Activated CD4-positive, CD25-positive, alpha-beta regulatory T cell (primary cell): ENCODE results near the gene HRH2.

Experiments
- DNase-seq, 4 experiments: peaks; one replicate each; lab custom pipeline; 2025; lab: John Stamatoyannopoulos, UW

Gene HRH2

DNA sequence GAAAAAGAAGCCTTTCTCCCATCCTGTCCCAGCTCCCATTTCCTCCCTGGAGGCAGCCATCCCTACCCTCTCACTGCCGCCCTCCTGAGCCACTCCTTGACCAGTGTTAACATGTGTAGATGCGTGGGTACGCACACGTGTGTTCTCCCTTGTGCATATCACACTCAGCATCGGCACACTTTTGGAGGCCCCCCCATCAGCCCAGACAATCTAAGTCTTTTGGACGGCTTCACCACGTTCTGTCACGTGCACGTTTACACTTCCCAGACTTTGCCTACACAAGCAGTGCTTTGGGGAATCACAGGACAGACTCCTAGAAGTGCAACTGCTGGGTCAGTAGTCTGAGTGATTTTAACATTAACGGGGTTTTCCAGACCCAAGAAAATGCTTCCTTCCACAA is 18.0 kb downstream of the HRH2 start:
- no peak for DNase-seq

DNA sequence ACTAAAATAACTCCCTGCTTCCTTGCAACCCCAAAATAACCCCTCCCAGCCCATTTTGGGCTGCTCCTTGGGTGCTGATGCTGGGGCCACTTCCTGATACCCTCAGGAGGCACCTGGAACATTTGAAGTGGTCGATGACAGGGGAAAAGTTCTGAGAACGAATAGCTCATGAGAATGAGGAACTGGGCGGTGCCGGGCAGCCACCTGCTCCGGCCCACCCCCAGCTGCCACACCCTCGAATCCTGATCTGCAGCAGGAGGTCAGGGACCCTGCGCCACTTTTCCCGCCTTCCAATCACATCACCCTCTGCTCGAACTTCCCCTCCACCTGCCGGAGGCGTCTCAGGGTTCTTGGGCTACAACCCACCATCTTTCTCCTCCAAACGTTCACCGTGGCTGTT is 19.7 kb downstream of the HRH2 start:
- no peak for DNase-seq

DNA sequence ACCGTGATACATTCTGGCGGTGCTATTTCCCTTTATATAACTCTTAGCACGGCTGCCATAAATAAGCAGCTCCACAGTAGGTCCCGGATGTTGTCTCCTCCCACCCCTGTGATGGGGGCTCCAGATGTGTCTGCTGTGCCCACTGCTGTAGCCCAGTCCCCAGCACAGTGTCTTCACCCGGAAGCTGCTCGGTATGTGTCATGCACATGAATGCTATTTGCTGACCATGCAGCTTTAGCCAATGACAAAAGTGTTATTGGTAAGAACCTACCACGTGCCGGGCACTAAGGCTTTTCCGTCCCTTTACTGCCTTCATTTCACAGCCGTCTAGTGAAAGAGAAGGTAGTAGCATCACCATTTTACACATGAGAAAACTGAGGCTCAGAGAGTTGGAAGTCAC is 20.2 kb downstream of the HRH2 start:
- DNase-seq, result no peak

DNA sequence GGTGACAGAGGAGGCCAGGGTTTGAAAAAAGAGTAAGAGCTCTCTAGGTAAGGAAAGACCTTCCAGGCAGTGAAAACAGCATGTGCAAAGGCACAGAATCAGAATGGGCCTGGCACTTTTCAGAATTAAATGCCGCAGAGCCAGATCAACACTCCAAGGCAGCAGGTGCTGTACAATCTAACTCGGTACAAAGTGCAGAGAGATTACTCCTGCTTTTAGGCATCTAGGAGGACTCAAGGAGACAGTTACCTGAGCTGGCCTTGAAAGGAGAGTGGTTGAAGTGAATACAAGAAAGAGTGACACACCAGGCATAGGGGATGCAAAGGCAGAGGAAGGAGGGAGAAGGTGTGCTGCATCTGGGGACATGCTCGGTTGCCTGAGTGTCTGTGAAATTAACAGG is 21.5 kb downstream of the HRH2 start:
- no peak for DNase-seq

DNA sequence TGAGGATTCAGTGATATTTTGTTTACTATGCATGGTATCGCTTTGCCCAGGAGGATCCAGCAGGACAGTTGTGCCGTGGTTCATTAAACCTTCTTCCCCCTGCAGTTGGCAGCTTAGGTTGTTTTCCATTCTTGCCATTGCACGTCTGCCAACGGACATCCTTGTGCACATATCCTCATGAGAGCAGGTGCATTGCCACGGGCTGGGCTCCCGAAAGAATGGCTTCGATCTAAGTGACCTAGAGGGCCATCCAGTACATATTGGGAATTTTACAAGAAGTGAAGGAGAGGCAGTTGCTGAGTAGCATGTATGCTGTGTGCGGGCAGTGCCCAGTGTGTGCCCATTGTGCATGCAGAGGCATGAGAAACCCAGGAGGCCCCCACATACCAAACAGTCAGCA is 22.1 kb downstream of the HRH2 start:
- DNase-seq, result no peak

DNA sequence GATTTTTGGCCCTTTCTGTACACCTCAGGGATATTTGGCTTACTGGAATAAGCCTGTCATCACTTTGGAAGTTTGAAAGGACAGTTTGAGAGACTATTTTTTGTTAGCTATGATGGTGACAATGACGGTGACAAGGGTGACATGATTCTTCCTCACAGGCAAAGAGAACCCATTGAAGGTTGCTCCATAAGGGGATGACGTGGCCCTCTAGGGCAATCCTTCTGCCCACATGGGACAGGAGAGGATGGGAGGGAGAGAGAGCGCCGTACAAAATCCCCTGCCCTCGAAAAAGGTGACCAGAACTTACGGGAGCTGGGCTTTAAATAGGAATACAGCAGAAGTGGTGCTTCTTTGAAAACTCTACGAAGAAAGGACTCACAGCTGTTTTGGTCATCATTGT is 22.6 kb downstream of the HRH2 start:
- no peak for DNase-seq

DNA sequence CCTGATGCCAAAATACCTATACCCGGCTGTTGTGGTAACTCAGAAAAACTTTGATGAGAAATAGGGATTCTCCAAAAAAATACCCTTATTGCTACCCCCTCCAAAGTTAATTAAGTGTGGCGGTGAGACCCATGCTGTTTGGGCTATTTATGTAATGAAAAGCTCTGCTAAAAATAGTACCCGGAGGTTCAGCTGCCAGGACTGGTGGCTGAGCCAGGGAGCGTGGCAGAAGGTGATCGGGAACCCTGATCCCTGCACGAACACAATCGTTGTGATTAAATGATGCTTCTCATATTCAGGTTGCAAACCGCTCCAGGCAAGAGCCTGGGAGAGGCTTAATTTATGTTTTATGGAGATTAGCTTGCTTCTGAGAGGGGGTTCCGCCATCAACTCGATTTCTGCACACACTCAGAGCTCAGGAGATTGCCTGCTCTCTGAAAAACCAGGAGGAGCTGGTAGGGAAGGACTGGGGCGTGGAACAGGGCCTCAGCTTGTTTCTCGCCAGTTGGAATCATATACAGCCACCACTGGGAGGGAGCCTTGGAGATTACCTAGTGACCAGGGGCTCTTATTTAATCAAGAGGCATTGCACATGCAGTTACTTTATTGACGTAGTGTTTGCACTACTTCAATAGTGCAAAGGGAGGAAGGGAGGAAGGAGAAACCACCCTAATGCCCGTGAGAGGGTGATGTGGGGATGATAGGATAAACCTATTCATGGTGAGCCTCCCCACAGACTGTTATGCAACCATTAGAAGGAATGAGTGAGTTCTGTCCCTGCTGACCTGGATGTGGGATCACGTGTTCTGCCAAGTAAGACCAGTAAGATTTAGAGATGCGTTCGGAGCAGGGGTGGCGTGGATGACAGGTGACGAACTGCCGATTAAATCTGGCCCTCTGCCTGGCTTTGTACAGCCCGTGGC is 23.4 kb downstream of the HRH2 start:
- no peak for DNase-seq

DNA sequence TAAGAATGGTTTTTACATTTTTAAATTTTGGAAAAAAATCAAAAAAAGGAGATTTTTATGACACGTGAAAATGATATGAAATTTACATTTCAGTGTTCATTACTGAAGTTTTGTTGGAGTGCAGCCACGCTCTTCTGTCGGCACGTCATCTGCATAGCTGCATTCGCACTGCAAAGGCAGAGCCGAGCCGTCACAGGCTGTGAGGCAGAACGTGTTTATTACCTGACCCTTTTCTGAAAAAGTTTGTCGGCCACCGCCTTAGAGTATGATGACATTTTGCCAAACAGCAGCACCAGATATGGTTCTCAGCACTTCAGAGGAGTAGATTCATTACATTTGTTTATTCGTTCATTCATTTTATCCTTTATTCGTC is 24.1 kb downstream of the HRH2 start:
- DNase-seq, result no peak

DNA sequence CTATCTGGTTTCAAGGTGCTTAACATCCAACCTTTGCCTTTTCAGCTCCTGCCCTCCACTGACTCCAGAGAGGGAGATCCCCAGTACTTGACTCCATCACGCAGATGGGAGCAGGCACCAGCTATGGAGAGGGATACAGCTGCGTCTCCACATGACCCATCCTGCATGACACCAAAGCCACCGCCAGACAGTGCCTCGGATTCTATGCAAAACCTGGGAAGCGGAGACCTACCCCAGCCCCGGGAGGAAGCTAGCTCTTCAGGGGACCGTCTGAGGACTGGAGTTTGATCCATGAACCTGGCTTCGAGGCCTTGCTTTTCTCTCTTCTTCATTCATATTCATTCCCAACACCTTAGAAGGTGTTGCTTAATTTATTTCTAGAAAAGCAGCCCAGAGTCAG is 24.8 kb downstream of the HRH2 start:
- no peak for DNase-seq

DNA sequence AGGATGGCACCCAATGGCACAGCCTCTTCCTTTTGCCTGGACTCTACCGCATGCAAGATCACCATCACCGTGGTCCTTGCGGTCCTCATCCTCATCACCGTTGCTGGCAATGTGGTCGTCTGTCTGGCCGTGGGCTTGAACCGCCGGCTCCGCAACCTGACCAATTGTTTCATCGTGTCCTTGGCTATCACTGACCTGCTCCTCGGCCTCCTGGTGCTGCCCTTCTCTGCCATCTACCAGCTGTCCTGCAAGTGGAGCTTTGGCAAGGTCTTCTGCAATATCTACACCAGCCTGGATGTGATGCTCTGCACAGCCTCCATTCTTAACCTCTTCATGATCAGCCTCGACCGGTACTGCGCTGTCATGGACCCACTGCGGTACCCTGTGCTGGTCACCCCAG is 25.4 kb downstream of the HRH2 start:
- no peak for DNase-seq

DNA sequence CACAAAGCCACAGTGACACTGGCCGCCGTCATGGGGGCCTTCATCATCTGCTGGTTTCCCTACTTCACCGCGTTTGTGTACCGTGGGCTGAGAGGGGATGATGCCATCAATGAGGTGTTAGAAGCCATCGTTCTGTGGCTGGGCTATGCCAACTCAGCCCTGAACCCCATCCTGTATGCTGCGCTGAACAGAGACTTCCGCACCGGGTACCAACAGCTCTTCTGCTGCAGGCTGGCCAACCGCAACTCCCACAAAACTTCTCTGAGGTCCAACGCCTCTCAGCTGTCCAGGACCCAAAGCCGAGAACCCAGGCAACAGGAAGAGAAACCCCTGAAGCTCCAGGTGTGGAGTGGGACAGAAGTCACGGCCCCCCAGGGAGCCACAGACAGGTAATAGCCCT is 26.1 kb downstream of the HRH2 start:
- no peak for DNase-seq

DNA sequence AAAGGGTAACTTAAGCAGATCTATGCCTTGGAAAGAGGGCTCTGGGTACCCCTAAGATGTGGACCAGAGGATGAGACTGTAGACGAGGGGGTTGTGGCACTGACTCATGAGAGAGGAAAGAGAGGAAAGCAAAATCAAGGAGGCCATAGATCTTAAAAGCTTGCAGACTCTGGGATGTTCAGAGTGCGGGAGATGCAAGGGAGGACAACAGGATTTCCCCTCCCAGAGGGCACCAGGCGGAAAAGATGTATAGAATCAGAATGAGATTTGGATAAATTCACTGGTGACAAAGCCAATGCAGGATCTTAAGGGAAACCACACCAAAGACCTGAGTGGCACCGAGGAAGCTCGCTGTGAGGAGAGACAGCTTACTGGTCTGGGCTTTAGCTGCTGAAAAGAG is 27.1 kb downstream of the HRH2 start:
- no peak for DNase-seq

DNA sequence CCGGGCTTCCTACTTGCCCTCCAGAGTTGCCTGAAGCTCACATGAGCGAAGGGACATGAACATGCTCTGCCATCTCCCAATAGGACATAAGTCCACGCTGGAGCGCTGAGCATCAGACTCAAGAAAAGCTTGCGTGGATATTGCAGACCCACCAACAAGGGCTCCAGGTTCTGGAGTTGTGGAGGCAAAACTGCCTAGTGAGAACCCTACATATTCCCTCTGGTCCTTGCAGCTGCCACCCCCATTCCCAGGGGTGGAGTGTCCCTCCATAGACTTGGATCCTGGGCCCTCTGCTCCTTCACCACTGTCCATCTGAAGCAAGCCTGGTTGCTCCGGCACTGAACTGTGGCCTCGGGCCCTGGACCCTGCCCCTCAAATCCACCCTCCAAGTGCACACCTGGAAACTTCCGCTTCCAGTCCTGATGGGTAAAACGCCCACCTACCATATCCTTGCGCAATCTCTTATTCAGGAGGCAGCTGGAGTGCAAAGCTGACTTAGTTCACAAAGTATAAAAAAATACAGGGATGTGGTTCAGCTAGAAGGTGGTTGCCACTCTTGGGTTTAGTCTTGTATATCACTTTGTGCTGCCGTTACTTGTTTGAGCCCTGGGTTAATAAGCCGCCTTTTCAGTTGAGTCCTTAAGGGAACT is 28.0 kb downstream of the HRH2 start:
- no peak for DNase-seq

DNA sequence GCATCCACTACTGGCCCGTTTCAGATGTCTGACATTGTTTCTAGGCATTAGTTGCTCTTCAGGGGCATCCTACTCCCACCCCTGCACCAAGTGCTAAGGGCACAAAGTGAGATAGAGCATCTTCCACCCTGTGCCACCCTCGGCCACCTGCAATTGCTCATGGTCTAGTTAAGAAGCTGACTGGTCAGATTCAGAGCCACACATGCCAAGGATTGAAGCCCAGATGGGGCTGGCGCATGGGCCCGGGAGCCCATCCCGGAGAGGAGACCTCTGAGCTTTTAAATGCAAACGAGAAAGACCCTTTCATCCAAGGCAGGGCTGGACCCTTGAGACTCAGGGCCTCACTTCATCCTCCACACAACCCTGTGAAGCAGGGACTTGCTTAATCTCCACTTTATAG is 28.5 kb downstream of the HRH2 start:
- DNase-seq, result no peak

DNA sequence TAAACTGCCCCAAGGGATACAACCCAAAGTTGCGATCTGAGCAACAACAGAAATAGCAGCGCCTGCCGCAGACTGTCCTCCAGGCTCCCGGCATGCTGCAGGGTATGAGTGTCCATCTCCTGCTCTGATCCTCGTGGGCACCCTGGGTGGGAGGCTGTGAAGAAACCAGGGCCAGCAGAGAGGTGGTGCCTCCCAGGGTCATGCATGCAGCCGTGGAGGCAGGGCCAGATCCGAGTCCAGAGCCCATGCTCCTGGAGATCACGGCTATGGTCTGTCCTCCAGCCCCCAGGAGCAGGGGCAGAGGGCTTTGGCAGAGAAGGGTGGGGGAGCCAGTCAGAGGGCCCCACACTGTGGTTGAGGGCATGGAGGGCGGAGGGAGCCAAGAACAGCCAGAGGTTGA is 29.0 kb downstream of the HRH2 start:
- no peak for DNase-seq

DNA sequence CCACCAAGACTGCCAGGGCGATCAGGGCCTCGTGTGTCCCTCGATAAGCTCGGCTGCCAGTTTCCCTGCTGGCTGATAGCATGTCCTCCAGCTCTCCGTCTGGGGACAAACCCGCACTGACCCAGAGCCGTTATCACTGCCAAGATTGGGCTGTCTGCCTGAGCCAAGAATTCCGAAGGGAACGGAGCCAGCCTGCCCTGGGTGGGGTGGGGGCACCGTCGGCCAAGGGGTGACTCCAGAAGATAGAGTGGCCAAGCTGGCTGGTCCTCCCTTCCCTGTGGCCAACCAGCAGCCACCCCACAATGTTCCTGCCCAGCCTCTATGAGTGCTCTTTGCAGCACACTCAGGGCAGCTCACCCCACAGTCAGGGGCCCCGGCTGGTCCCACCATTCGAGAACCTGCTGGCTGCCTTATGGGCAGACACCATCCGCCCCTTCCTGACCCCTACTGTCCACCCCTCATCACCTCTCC is 29.4 kb downstream of the HRH2 start:
- no peak for DNase-seq

DNA sequence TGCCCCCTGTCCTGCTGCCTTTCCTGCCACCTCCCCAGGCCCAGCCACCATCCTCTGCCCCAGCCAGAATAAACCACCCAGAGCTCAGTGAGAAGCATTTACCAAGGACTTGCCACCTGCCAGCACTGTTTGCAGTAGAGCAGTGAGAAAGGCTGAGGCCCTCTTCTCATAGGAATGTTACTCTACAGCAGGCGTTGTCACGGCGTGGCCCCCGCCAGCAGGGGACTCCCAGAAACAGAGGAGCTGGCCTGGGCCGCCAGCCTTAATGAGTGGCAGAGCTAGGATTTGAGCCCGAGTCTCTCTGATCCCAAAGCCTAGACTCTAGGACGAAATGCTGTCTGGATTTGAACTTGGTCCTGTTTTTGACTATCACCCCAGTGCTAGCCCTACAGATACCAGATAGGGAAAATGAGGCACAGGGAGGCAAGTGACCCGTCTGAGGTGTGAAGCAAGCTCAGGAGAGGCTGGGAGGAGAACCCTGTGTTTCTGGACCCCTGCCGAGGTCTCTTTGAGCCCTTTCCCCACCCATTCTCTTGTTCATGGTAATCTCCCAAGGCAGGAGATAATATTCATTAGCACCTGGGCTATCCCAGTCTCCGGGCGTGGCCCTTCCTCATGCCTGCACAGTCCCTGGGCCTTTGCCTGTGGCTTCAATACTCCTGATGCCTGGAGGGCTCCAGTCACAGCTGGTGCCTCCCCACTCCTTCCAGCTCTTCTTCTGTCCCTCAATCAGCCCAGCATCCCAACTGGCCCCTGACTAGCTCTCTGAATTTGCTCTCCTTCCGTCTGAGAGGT is 30.7 kb downstream of the HRH2 start:
- DNase-seq, result no peak

DNA sequence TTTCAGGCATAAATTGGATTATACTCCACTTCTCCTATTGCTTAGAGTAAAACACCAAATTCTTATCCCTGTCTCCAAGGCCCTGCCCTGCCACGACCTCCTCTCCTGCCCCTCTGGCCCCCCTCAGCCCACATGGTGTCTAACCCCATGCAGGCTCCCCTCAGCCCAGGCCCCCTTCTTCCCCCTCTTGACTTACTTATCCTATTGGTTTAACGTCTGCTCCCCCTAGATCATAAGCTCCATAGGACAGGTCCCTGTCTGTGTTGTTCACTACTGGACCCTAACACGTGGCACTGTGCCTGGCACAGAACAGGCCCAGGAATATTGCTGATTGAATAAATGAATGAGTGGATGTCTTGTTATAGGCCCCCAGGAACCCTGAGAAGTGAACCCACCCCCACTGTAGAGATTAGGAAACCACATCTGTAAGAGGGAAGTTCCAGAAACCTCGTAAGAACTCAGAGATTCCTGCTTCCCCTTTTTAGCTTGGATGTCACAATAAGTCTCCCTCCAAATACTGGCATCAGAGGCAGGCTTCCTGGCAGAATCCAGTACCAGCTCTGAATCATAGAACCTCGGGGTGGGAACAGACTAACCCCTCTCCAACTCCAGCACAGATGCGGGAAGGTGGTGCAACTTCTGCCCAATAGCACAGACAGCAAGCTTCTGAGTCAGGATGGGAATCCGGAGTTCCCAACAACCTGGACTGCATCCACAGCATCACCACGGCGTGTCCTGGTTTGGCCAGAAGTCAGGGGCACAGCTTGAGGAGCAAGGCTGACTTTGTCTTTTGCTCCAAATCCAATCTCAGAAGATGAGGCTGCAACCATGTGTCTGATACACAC is 31.5 kb downstream of the HRH2 start:
- no peak for DNase-seq

DNA sequence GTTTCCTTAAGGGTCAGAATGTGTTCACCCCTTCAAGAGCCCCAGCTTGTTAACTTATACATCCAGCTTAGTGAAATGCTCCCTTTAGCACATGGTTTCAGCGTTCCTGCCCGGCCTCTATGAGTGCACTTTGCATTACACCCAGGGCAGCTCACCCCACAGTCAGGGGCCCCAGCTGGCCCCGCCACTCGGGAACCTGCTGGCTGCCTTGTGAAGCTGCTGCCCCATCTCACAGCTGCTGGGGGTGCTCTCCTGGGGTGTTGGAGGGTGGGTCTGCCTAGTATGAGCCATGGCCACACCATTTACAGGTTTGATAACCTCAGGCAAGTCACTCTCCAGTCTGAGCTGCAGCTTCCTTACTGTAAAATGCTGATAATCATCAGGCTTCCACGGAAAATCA is 32.2 kb downstream of the HRH2 start:
- DNase-seq, result no peak

DNA sequence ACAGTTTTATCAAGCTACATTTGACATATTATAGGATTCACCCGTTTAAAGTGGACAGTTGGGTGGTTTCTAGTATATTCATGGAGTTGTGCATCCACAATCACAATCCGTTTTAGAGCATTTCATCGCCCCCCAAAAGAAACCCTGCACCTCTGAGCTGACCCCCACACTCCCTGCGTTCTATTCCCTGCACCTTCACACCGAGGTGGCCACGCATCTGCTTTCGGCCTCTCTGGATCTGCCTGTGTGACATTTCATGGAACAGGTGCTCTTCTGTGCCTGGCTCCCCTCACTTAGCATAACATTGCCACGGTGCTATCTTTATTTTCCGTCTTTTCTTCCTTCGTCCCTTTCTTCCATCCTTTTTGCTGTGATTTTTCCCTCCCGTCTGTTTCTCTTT is 32.7 kb downstream of the HRH2 start:
- DNase-seq, result no peak

DNA sequence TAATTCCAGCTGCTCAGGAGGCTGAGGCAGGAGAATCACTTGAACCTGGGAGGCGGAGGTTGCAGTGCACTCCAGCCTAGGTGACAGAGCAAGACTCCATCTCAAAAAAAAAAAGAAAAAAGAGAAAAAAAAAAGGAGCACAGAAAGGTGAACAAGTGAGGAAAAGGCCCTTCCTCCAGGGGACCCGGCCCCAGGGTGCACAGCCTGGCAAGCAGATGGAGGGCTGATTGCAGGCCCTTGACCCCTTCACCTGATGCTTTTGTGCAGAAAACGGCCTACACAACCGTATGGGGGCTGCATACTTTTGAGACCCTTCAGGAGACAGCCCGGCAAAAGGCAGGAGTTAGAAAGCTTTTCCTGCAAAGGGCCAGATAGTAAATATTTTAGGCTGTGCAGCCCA is 33.9 kb downstream of the HRH2 start:
- no peak for DNase-seq
